GM12864 (cell line): ENCODE measurements around the gene RPL19.

Experiments used
- DNase-seq: peaks from one replicate; pipeline ENCODE4 v3.0.0-alpha.2; 2011; ENCODE audit warnings: low read depth
- H3K4me3 ChIP-seq: 2 replicates; pipeline ENCODE4 v1.5.1; 2011; ENCODE audit warnings: mild to moderate bottlenecking, low read depth, low read length, control low read depth
- CTCF ChIP-seq: IDR thresholded peaks from 2 replicates; pipeline ENCODE4 v1.5.1; 2011; ENCODE audit warnings: low read depth, mild to moderate bottlenecking, moderate library complexity, low read length, control low read depth, inconsistent platforms; ENCODE audit errors: missing control alignments

Gene RPL19

GRCh38 chr17:39204245-39204644 lies 4.2 kb downstream of the RPL19 start:
- no peak for TF ChIP-seq CTCF
- DNase-seq, result no peak
- H3K4me3 ChIP-seq, result no peak overlapping the region

- no peak overlapping the region for H3K4me3 ChIP-seq
These were observed 5.0 kb downstream of the RPL19 start for GRCh38 chr17:39205112-39205526.

GRCh38 chr17:39208136-39208535 lies 8.1 kb downstream of the RPL19 start:
- TF ChIP-seq CTCF, result no peak
- no peak for DNase-seq
- H3K4me3 ChIP-seq, result no peak overlapping the region

More at GRCh38 chr17:39205112-39205526, 5.0 kb downstream of the RPL19 start:
- DNase-seq, result no peak
- TF ChIP-seq CTCF, result no peak

- no peak for DNase-seq
- no peak for TF ChIP-seq CTCF
- no peak overlapping the region for H3K4me3 ChIP-seq
These were observed 8.8 kb downstream of the RPL19 start for GRCh38 chr17:39208893-39209292.

- DNase-seq, result no peak
- peak overlapping the region; percentile 23 for H3K4me3 ChIP-seq
- TF ChIP-seq CTCF, result no peak
These were observed 9.4 kb downstream of the RPL19 start for GRCh38 chr17:39209317-39210092.

GRCh38 chr17:39210093-39210434 lies 10.0 kb downstream of the RPL19 start:
- no peak for TF ChIP-seq CTCF
- DNase-seq, result no peak
- peak overlapping the region; percentile 23 for H3K4me3 ChIP-seq

GRCh38 chr17:39212195-39212810 lies 12.2 kb downstream of the RPL19 start:
- H3K4me3 ChIP-seq, result no peak overlapping the region
- no peak for TF ChIP-seq CTCF
- no peak for DNase-seq
